ENCODE results near the gene BCAS4.
A peak's percentile ranks its signal among the peaks of the same experiment; 100 is the strongest.
"Not testable (repeated sequence)": the region's sequence is repeated elsewhere in the genome, so short reads cannot be mapped to it uniquely, and the experiment has no call there.

The BCAS4 gene

GRCh38 chr20:50772420-50773185 lies 22.3 kb upstream of the BCAS4 start:
- no peak for DNase-seq

GRCh38 chr20:50774515-50774914 lies 20.3 kb upstream of the BCAS4 start:
- no peak for DNase-seq

DNA sequence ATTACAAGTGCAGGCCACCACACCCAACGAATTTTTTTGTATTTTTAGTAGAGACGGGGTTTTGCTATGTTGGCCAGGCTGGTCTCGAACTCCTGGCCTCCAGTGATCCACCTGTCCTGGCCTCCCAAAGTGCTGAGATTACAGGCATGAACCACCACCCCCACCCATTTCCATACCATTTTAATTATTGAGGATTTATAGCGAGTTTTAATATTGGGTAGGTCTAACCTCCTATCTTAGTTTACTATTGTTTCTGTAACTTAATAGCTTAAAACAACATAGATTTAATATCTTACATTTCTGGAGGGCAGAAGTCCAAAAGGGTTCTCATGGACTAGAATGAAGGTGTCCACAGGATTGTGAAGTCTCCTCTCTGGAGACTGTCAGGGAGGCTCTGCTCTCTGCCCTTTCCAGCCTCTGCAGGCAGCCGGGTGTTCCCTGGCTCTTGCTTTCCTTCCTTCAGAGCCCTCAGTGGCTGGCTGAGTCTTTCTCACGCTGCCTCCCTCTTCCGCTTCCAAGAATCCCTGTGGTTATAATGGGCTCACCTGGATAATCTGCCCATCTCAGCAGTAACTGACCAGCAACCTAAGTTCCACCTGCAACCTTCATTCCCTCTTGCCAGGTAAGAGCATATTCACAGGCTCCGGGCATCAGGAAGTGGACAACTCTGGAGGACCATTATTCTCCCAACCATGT lies 18.6 kb upstream of the BCAS4 start:
- no peak for DNase-seq

DNA sequence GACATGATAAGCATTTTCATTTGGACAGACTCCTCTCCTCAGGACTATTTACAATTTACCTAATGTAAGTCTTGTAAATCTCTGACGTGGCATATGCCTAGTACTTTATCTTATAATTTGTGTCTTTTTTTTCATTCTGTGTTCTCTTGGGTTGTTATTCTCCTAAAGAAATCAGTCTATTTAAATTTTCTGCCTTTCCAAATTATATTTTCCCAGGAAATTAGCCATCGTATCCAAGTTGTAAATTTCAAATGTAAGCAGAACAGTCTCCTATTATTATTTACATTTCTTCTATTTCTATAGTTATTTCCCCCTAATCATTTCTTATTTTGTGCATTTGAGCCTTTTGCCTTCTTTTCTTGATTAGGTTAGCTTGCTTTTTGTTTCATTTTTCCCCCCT lies 17.5 kb upstream of the BCAS4 start:
- no peak for DNase-seq

DNA sequence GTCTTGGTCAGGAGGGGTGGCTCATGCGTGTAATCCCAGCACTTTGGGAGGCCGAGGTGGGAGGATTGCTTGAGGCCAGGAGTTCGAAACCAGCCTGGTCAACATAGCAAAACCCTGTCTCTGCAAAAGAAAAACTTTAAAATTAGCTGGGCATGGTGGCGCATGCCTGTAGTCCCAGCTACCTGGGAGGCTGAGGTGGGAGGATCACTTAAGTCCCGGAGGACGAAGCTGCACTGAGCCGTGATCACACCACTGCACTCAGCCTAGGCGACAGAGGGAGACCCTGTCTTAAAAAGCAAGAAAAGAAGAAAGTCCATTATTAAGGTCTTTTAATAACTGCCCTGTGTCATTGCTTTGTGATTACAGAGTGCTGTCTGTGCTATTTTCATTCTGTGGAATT lies 15.9 kb upstream of the BCAS4 start:
- not testable (repeated sequence) for DNase-seq

- no peak for DNase-seq
Measured at GRCh38 chr20:50783390-50783789, 11.5 kb upstream of the BCAS4 start.

GRCh38 chr20:50783903-50784302 lies 11.0 kb upstream of the BCAS4 start:
- DNase-seq: no peak

DNA sequence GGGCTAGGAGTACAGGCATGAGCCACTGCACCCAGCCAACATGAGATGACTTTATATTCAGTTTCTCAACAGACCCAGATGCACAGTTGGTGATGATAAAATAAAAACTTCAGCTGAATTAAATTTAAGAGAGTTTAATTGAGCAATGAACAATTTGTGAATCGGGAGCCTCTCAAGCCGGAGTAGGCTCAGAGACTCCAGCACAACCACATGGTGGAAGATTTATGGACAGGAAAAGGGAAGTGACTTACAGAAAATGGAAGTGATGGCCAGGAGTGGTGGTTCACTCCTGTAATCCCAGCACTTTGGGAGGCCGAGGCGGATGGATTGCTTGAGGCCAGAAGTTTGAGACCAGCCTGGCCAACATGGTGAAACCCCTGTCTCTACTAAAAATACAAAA lies 10.4 kb upstream of the BCAS4 start:
- no peak for DNase-seq

DNA sequence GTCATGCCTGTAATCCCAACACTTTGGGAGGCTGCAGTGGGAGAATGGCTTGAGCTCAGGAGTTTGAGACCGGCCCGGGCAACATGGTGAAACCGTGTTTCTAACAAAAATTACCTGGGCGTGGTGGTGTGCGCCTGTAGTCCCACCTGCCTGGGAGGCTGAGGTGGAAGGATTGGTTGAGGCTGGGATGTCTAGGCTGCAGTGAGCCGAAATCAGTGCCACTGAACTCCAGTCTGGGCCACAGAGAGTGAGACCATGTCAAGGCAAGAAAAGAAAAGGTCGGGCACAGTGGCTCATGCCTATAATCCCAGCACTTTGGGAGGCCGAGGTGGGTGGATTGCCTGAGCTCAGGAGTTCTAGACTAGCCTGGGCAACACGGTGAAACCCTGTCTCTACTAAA lies 8.2 kb upstream of the BCAS4 start:
- DNase-seq: no peak

- DNase-seq: no peak
Measured at GRCh38 chr20:50787181-50787580, 7.7 kb upstream of the BCAS4 start.

GRCh38 chr20:50788045-50788991 lies 6.5 kb upstream of the BCAS4 start:
- DNase-seq: peak; percentile 72

- no peak for DNase-seq
Measured at GRCh38 chr20:50789968-50790650, 4.8 kb upstream of the BCAS4 start.

DNA sequence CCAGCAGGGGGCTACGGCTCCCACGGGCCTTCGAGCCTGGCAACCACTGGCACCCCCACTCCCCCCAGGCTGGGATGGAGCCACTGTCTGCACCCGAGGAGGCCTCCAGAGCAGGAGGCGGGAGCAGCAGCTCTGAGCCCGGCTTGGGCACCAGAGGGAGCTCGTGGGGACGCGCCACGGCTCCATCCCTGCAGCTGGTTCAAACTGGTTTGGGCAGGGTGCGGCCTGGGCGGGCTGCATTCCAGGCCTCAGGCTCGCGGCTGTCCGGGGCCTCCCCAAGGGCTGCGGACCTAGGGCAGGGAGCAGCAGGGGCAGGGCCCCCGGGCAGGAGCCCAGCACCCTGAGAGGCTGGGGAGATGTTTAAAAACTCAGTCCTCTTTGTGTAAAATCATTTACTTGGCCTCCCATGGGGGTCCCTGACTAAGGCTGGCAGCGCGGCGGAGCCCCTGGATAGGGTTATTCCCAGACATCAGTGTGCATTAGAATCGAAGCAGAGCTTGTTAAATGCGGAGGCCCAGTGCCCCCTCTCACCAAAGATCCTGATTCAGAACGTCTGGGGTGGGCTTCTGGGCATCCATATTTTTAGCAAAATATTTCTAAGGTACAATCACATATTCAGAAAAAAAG lies 4.1 kb upstream of the BCAS4 start:
- DNase-seq: peak; percentile 92

DNA sequence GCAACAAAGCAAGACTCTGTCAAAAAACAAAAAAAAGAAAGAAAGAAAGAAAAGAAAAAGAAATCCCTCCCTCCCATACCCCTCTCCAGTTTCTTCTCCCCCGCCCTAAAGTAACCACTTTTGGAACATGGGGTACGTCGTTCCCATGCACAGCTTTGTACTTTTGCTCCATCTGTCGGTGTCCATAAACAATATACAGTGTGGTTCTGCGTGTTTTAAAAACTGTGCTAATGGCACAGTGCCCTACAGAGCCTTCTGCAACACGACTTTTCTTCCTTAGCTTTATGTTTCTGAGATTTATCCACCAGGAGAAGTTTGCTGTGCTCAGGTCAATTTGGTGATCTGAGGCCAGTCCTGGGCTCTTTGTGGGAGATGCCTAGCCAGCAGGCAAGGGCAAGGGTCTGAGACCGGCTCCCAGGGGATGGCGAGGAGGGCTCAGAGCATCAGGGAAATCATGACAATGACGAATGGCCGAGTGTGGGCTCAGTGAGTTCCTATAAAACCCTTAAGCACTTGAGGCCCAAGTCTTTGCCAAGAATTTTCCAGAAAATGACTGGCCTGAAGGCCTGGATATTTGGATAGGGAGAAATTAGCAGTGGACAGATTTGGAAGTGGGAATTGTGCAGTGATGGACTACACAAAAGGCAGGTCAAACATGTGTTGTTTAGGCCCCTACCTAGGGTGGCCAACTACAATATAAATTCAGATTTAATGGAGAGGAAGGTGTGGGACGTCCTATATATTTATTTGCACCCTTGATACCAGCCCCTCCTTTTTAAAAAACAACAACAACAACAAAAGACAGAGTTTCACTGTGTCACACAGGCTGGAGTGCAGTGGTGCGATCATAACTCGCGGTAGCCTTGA lies 1.9 kb upstream of the BCAS4 start:
- DNase-seq: no peak

GRCh38 chr20:50793575-50794016 lies 1.3 kb upstream of the BCAS4 start:
- peak; percentile 22 for DNase-seq

GRCh38 chr20:50794181-50794845 lies 548 bp upstream of the BCAS4 start:
- DNase-seq: no peak

DNA sequence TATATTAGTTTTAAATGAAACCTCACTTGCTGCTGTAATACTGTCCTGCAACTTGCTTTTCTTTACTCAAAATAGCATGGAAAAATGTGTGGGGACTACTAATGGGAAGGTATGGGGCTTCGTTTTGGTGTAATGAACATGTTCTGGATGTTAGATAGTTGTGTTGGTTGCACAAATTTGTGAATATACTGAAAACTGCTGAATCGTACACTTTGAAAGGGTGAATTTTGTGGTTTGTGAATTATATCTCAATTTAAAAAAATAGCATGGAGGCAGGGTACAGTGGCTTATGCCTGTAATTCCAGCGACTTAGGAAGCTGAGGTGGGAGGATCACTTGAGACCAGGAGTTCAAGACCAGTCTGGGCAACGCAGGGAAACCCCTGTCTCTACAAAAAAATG lies 2.3 kb downstream of the BCAS4 start:
- no peak for DNase-seq

GRCh38 chr20:50798650-50799049 lies 3.8 kb downstream of the BCAS4 start:
- no peak for DNase-seq

- DNase-seq: no peak
Measured at GRCh38 chr20:50799176-50799889, 4.5 kb downstream of the BCAS4 start.

Data from fibroblast of upper back skin (primary cell).